SU-DHL-6 (cell line): ENCODE results near the gene PCDHA5.
"Not testable (repeated sequence)": the region's sequence is repeated elsewhere in the genome, so short reads cannot be mapped to it uniquely, and the experiment has no call there.

Source experiments
- H2AFZ ChIP-seq: fragments of 200-600 bp; sonication (generic); 2 replicates; pipeline ENCODE4 v1.6.1; 2014; ENCODE audit warnings: low read depth, mild to moderate bottlenecking, moderate library complexity, mixed read lengths, antibody characterized with exemption, low read length; ENCODE audit not compliant: severe bottlenecking
- H3F3A ChIP-seq: fragments of 200-600 bp; shearing (Covaris generic); 2 replicates; pipeline ENCODE4 v1.6.0; 2016; ENCODE audit warnings: antibody characterized with exemption, mild to moderate bottlenecking; ENCODE audit not compliant: insufficient read depth
- H3K27ac ChIP-seq: fragments of 200-600 bp; sonication (generic); 2 replicates; pipeline ENCODE4 v1.5.1; 2016; ENCODE audit warnings: low read depth, mild to moderate bottlenecking, low read length, moderate library complexity, mixed read lengths
- H3K27me3 ChIP-seq: fragments of 200-600 bp; sonication (generic), shearing (Covaris generic); 2 replicates; pipeline ENCODE4 v1.6.0; 2014; ENCODE audit warnings: mild to moderate bottlenecking, low read length
- H3K36me3 ChIP-seq: fragments of 200-600 bp; sonication (generic); 2 replicates; pipeline ENCODE4 v1.6.1; 2014; ENCODE audit warnings: mild to moderate bottlenecking, low read length, mixed read lengths
- H3K4me2 ChIP-seq: fragments of 300-600, 200-600 bp; shearing (Covaris generic), sonication (generic); 2 replicates; pipeline ENCODE4 v1.6.0; 2014; ENCODE audit warnings: low read length, low read depth, mild to moderate bottlenecking; ENCODE audit not compliant: poor library complexity, severe bottlenecking
- H3K4me3 ChIP-seq: fragments of 200-600 bp; sonication (generic); 2 replicates; pipeline ENCODE4 v1.5.1; 2014; ENCODE audit warnings: antibody characterized with exemption, low read length, mild to moderate bottlenecking, mixed read lengths; ENCODE audit not compliant: insufficient read depth, poor library complexity, severe bottlenecking
- H3K79me2 ChIP-seq: fragments of 200-600 bp; sonication (generic); 2 replicates; pipeline ENCODE4 v1.6.1; 2014; ENCODE audit warnings: mild to moderate bottlenecking, low read length, moderate library complexity; ENCODE audit not compliant: insufficient read depth
- H3K9ac ChIP-seq: fragments of 200-600 bp; sonication (generic); 2 replicates; pipeline ENCODE4 v1.7.0; 2014; ENCODE audit warnings: mild to moderate bottlenecking, low read length
- H3K9me2 ChIP-seq: fragments of 200-600 bp; sonication (generic); replicated peaks from 2 replicates; pipeline ENCODE4 v1.6.1; 2014; ENCODE audit warnings: low read length; ENCODE audit not compliant: insufficient read depth
- H3K9me3 ChIP-seq: fragments of 200-600 bp; sonication (generic); 2 replicates; pipeline ENCODE4 v1.6.1; 2014; ENCODE audit warnings: low read length, mixed read lengths; ENCODE audit not compliant: insufficient read depth
- H4K20me1 ChIP-seq: fragments of 200-600 bp; sonication (generic); 2 replicates; pipeline ENCODE4 v1.6.1; 2014; ENCODE audit warnings: low read depth, mild to moderate bottlenecking, antibody characterized with exemption, low read length, moderate library complexity, mixed read lengths
- CTCF ChIP-seq: fragments of 200-600 bp; sonication (generic); IDR thresholded peaks from one replicate; pipeline ENCODE4 v1.5.1; 2017; ENCODE audit warnings: antibody characterized with exemption, mild to moderate bottlenecking, low read length, moderate library complexity; ENCODE audit not compliant: insufficient read depth, poor library complexity, severe bottlenecking
- EZH2phosphoT487 ChIP-seq: fragments of 200-600 bp; sonication (generic), shearing (Covaris generic); conservative IDR thresholded peaks from 2 replicates; pipeline ENCODE4 v1.6.1; 2018; ENCODE audit warnings: mild to moderate bottlenecking, antibody characterized with exemption, low read length, moderate library complexity, mixed read lengths

The PCDHA5 gene

GRCh38 chr5:140827704-140828361, 6.4 kb downstream of the PCDHA5 start, which contains the start of gene PCDHA6:
PCDHA6 (plus strand) TSS chr5:140827960; CDS start chr5:140828092, 132 bp downstream.
- H3K4me3 ChIP-seq = no peak within 1 kb of the TSS
- H3K27me3 ChIP-seq = no peaks in the 10 kb centered on the region
- no peak within 1 kb of the TSS for H3K4me2 ChIP-seq
- H3K79me2 ChIP-seq = no peaks in the 10 kb centered on the region
- no peak within 1 kb of the TSS for H3K9ac ChIP-seq
- no peaks in the 10 kb centered on the region for H3F3A ChIP-seq
- no peaks in the 10 kb centered on the region for H3K9me3 ChIP-seq
- H2AFZ ChIP-seq = no peak within 1 kb of the TSS
- TF ChIP-seq EZH2phosphoT487 (no peak), CTCF (no peak)
- H3K27ac ChIP-seq = no peak within 1 kb of the TSS
- H4K20me1 ChIP-seq = no peaks in the 10 kb centered on the region
- H3K9me2 ChIP-seq = no peaks in the 10 kb centered on the region
- H3K36me3 ChIP-seq = no peaks in the 10 kb centered on the region

GRCh38 chr5:140828362-140828737, 6.9 kb downstream of the PCDHA5 start:
- Histone ChIP-seq H3K27ac (no peak overlapping the region), H3K4me2 (no peak overlapping the region), H4K20me1 (no peaks in the 10 kb centered on the region), H3K4me3 (no peak overlapping the region), H3K9me2 (no peaks in the 10 kb centered on the region), H3K36me3 (no peaks in the 10 kb centered on the region), H3K79me2 (no peaks in the 10 kb centered on the region), H3K27me3 (no peaks in the 10 kb centered on the region), H3K9ac (no peak overlapping the region), H2AFZ (no peak overlapping the region), H3F3A (no peaks in the 10 kb centered on the region), H3K9me3 (no peaks in the 10 kb centered on the region)
- TF ChIP-seq EZH2phosphoT487 (no peak), CTCF (no peak)

GRCh38 chr5:140829511-140830501, 8.4 kb downstream of the PCDHA5 start:
- not testable (repeated sequence) for H3K9me3 ChIP-seq, H3K9ac ChIP-seq, H2AFZ ChIP-seq, H3K27ac ChIP-seq, H3K9me2 ChIP-seq, H3K4me3 ChIP-seq, H3K79me2 ChIP-seq, H3K27me3 ChIP-seq, H3K4me2 ChIP-seq, H3K36me3 ChIP-seq, H4K20me1 ChIP-seq, H3F3A ChIP-seq

- no peaks in the 10 kb centered on the region for H3F3A ChIP-seq
- H3K4me3 ChIP-seq = no peak within 1 kb of the TSS
- TF ChIP-seq CTCF (no peak), EZH2phosphoT487 (no peak)
- H3K27ac ChIP-seq = no peak within 1 kb of the TSS
- no peaks in the 10 kb centered on the region for H3K9me2 ChIP-seq
- no peaks in the 10 kb centered on the region for H4K20me1 ChIP-seq
- H3K27me3 ChIP-seq = no peaks in the 10 kb centered on the region
- H3K36me3 ChIP-seq = no peaks in the 10 kb centered on the region
- H2AFZ ChIP-seq = no peak within 1 kb of the TSS
- no peak within 1 kb of the TSS for H3K4me2 ChIP-seq
- H3K9me3 ChIP-seq = no peaks in the 10 kb centered on the region
- no peak within 1 kb of the TSS for H3K9ac ChIP-seq
- H3K79me2 ChIP-seq = no peaks in the 10 kb centered on the region
These were observed 12.6 kb downstream of the PCDHA5 start, which contains the start of gene PCDHA7 for GRCh38 chr5:140833993-140834392. PCDHA7 (plus strand) TSS chr5:140834269; CDS start chr5:140834384, 115 bp downstream.

GRCh38 chr5:140834439-140835008, 13.1 kb downstream of the PCDHA5 start:
- not testable (repeated sequence) for H3K4me3 ChIP-seq, H3K36me3 ChIP-seq, H3K4me2 ChIP-seq, H2AFZ ChIP-seq, H3K9me2 ChIP-seq, H3F3A ChIP-seq, H3K27me3 ChIP-seq, H3K79me2 ChIP-seq, H3K9me3 ChIP-seq, H3K9ac ChIP-seq, H4K20me1 ChIP-seq, H3K27ac ChIP-seq
